ENCODE results near the gene COL15A1. TPM values are rescaled to one million over a fixed set of nuclear protein-coding genes. Genes with fewer than 3 reads are reported as not detected.

COL15A1 gene
- polyA plus RNA-seq, 1 experiment, result 112 TPM

DNA sequence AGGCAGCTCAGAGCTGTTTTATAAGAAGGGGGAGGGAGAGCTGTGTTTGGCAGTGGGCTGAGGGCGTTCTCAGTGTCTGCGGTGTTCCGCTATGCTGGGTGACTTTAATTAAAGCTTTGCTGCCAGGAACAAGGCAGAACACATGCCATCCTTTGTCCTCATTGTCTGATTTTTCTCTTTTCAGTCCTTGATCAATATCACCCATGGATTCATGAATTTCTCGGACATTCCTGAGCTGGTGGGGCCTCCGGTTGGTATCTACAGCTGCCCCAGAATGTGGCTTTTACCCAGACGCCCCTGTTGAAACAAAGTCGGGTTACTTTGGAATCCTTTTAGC is 94.7 kb downstream of the COL15A1 start:
- no peak overlapping the region for H3K4me3 ChIP-seq (ENCODE audit: low read depth, low read length)
- POLR2A ChIA-PET, result no interaction called here
- CTCF ChIA-PET, result interaction anchor here (0.9 to 1.7 kb wide), 3 partner anchors 15 to 67 kb away, joined by 3 to 6 read pairs (median 4); partner anchors contain the start of gene TGFBR1
- no peak for DNase-seq (ENCODE audit: low read depth)
- H3K27me3 ChIP-seq (ENCODE audit: control insufficient read depth, insufficient read depth, low read length), result no peaks in the 10 kb centered on the region
- no peak for TF ChIP-seq CTCF (IDR thresholded peaks at IDR 0.05; ENCODE audit: insufficient read depth, low read depth, low read length)
- no peaks in the 10 kb centered on the region for H3K36me3 ChIP-seq (ENCODE audit: control insufficient read depth, insufficient read depth, low read length)

DNA sequence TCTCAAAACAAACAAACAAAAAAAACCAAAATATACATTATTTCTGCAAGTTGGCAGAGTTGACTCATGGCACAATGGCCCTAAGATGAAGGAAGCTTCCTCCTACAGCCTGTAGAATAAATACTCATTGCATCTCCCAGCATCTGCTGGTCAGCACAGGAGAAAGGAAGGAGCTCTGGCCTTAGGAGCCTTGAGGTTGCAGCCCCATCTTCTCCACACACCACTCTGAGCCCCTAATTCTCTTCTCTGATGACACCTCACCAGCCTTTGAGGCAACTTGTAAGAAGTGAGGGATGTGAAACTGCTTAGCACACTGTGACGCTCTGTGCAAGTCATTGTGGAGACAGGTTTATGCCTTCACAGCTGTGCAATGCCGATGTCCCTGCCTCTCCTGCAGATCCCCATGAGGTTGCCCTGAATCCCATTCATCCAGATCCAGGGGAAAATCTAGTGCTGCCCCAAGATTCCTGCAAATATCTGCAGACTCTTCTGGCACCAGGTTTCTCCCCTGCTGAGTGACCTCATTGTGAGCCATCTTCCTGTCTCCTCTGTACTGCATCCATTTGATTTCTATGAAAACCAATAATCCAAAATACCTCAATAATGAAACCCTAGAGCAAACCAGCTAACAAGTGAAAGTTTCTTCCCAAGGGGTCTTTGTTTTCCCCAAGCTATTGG is 95.9 kb downstream of the COL15A1 start:
- no peak for TF ChIP-seq CTCF (IDR thresholded peaks at IDR 0.05; ENCODE audit: insufficient read depth, low read depth, low read length)
- no peak for DNase-seq (ENCODE audit: low read depth)
- Histone ChIP-seq H3K4me3 (ENCODE audit: low read depth, low read length) (no peak overlapping the region), H3K36me3 (ENCODE audit: control insufficient read depth, insufficient read depth, low read length) (no peaks in the 10 kb centered on the region), H3K27me3 (ENCODE audit: control insufficient read depth, insufficient read depth, low read length) (no peaks in the 10 kb centered on the region)
- CTCF ChIA-PET, result interaction anchor here (0.5 to 1.7 kb wide), 6 partner anchors 11 to 232 kb away, joined by 3 to 4 read pairs (median 3); partner anchors contain the start of gene TGFBR1
- POLR2A ChIA-PET, result no interaction called here

GRCh38 chr9:99040251-99040900 is 96.7 kb downstream of the COL15A1 start:
- no peak for DNase-seq (ENCODE audit: low read depth)
- POLR2A ChIA-PET, result no interaction called here
- H3K36me3 ChIP-seq (ENCODE audit: control insufficient read depth, insufficient read depth, low read length), result no peaks in the 10 kb centered on the region
- CTCF ChIA-PET, result interaction anchor here (0.6 to 1.7 kb wide), 4 partner anchors 42 to 232 kb away, joined by 3 to 4 read pairs (median 3); partner anchors contain the start of gene TGFBR1
- H3K27me3 ChIP-seq (ENCODE audit: control insufficient read depth, insufficient read depth, low read length), result no peaks in the 10 kb centered on the region
- TF ChIP-seq CTCF (IDR thresholded peaks at IDR 0.05; ENCODE audit: insufficient read depth, low read depth, low read length), result no peak
- H3K4me3 ChIP-seq (ENCODE audit: low read depth, low read length), result no peak overlapping the region

GRCh38 chr9:99040911-99041582 is 97.3 kb downstream of the COL15A1 start:
- Histone ChIP-seq H3K4me3 (ENCODE audit: low read depth, low read length) (no peak overlapping the region), H3K36me3 (ENCODE audit: control insufficient read depth, insufficient read depth, low read length) (no peaks in the 10 kb centered on the region), H3K27me3 (ENCODE audit: control insufficient read depth, insufficient read depth, low read length) (no peaks in the 10 kb centered on the region)
- TF ChIP-seq CTCF (IDR thresholded peaks at IDR 0.05; ENCODE audit: insufficient read depth, low read depth, low read length), result no peak
- CTCF ChIA-PET, result interaction anchor here (0.9 to 1.7 kb wide), 2 partner anchors 43 to 63 kb away, joined by 3 to 4 read pairs; partner anchors contain the start of gene TGFBR1
- DNase-seq (ENCODE audit: low read depth), result peak; percentile 94
- POLR2A ChIA-PET, result no interaction called here

GRCh38 chr9:99041618-99042017 is 97.9 kb downstream of the COL15A1 start:
- POLR2A ChIA-PET, result no interaction called here
- H3K4me3 ChIP-seq (ENCODE audit: low read depth, low read length), result no peak overlapping the region
- CTCF ChIA-PET, result interaction anchor here (1.7 kb wide), 1 partner anchor 63 kb away, joined by 4 read pairs; the partner anchor contains the start of gene TGFBR1

More at GRCh38 chr9:99041618-99042017, 97.9 kb downstream of the COL15A1 start:
- DNase-seq (ENCODE audit: low read depth), result no peak
- no peaks in the 10 kb centered on the region for H3K27me3 ChIP-seq (ENCODE audit: control insufficient read depth, insufficient read depth, low read length)
- no peaks in the 10 kb centered on the region for H3K36me3 ChIP-seq (ENCODE audit: control insufficient read depth, insufficient read depth, low read length)
- TF ChIP-seq CTCF (IDR thresholded peaks at IDR 0.05; ENCODE audit: insufficient read depth, low read depth, low read length), result no peak
